Osteocyte (in vitro differentiated cells): Measurements from ENCODE around the gene CLHC1. TPM values are rescaled to one million over a fixed set of nuclear protein-coding genes. Genes with fewer than 3 reads are reported as not detected.

Experiments used
- DNase-seq: peaks from one replicate; pipeline ENCODE4 v3.0.0; 2021; ENCODE audit warnings: mixed read lengths; ENCODE audit not compliant: unreplicated experiment; ENCODE audit errors: extremely low spot score
- H3K27ac Mint-ChIP-seq: one replicate; pipeline ENCODE4 v1.8.0; 2021; ENCODE audit warnings: mild to moderate bottlenecking, mixed read lengths; ENCODE audit not compliant: unreplicated experiment
- H3K27me3 Mint-ChIP-seq: one replicate; pipeline ENCODE4 v1.8.0; 2021; ENCODE audit warnings: mixed read lengths; ENCODE audit not compliant: unreplicated experiment
- H3K36me3 Mint-ChIP-seq: one replicate; pipeline ENCODE4 v1.8.0; 2021; ENCODE audit warnings: mixed read lengths; ENCODE audit not compliant: unreplicated experiment
- H3K4me1 Mint-ChIP-seq: one replicate; pipeline ENCODE4 v1.8.0; 2021; ENCODE audit warnings: mixed read lengths; ENCODE audit not compliant: unreplicated experiment
- H3K4me3 Mint-ChIP-seq: one replicate; pipeline ENCODE4 v1.8.0; 2021; ENCODE audit warnings: mild to moderate bottlenecking, moderate library complexity, mixed read lengths; ENCODE audit not compliant: unreplicated experiment
- H3K9me3 Mint-ChIP-seq: one replicate; pipeline ENCODE4 v1.8.0; 2021; ENCODE audit warnings: mixed read lengths; ENCODE audit not compliant: unreplicated experiment
- CTCF ChIP-seq: fragments of 200-600 bp; sonication (generic); IDR thresholded peaks from 2 replicates; pipeline ENCODE4 v1.5.0; 2021; ENCODE audit warnings: antibody characterized with exemption, mild to moderate bottlenecking, moderate library complexity
- total RNA-seq: library from RNA; stranded (reverse); gene quantifications from 2 replicates; pipeline ENCODE4 v1.2.1, GENCODE V29; 2021

Gene CLHC1
- total RNA-seq, 1 donor from 2014 or later, result 23.5 TPM

GRCh38 chr2:55168221-55169154 is 63.6 kb downstream of the CLHC1 start:
- Mint-ChIP-seq H3K9me3 (no peaks in the 10 kb centered on the region), H3K27me3 (no peaks in the 10 kb centered on the region), H3K27ac (peak overlapping the region; percentile 81), H3K4me1 (peaks cover 56% of the 10 kb centered on the region), H3K4me3 (no peak overlapping the region), H3K36me3 (peaks cover 4% of the 10 kb centered on the region)
- peak; percentile 36 for DNase-seq
- peak; percentile 87 for TF ChIP-seq CTCF

GRCh38 chr2:55165626-55166025 is 66.5 kb downstream of the CLHC1 start:
- Mint-ChIP-seq H3K9me3 (no peaks in the 10 kb centered on the region), H3K4me3 (no peak overlapping the region), H3K36me3 (no peaks in the 10 kb centered on the region), H3K4me1 (peaks cover 64% of the 10 kb centered on the region), H3K27me3 (no peaks in the 10 kb centered on the region), H3K27ac (no peak overlapping the region)
- DNase-seq, result peak; percentile 60
- TF ChIP-seq CTCF, result no peak

GRCh38 chr2:55164534-55165480 is 67.3 kb downstream of the CLHC1 start:
- DNase-seq, result peak; percentile 46
- H3K36me3 Mint-ChIP-seq, result no peaks in the 10 kb centered on the region
- TF ChIP-seq CTCF, result no peak
- H3K9me3 Mint-ChIP-seq, result no peaks in the 10 kb centered on the region
- H3K27me3 Mint-ChIP-seq, result no peaks in the 10 kb centered on the region
- peaks cover 63% of the 10 kb centered on the region for H3K4me1 Mint-ChIP-seq
- peak overlapping the region; percentile 46 for H3K27ac Mint-ChIP-seq
- no peak overlapping the region for H3K4me3 Mint-ChIP-seq

- peak; percentile 15 for DNase-seq
- Mint-ChIP-seq H3K36me3 (no peaks in the 10 kb centered on the region), H3K27ac (peak overlapping the region; percentile 82), H3K27me3 (no peaks in the 10 kb centered on the region), H3K4me1 (peaks cover 56% of the 10 kb centered on the region), H3K9me3 (no peaks in the 10 kb centered on the region), H3K4me3 (no peak overlapping the region)
- no peak for TF ChIP-seq CTCF
These were observed 68.1 kb downstream of the CLHC1 start for GRCh38 chr2:55163941-55164390.
